T-cell (primary cell): ENCODE results near the gene ENTPD8. TPM values are rescaled to one million over a fixed set of nuclear protein-coding genes. Genes with fewer than 3 reads are reported as not detected.
"Not testable (repeated sequence)": the region's sequence is repeated elsewhere in the genome, so short reads cannot be mapped to it uniquely, and the experiment has no call there.

Experiments used
- ATAC-seq, 4 experiments: fragments of 200-7000 bp in 3 of 4; fragments of 150-1000 bp in 1 of 4; cut with Tn5 transposase; replicated peaks in 1 of 4; 1 replicate in 3 of 4; 2 replicates in 1 of 4; pipeline ENCODE4 v1.10.0; 2021; ENCODE audit warnings: moderate library complexity in 3 of 4, mild to moderate bottlenecking in 2 of 4, moderate number of reproducible peaks in 1 of 4
- CTCF ChIA-PET, 2 donors: fragments of 300-600 bp; sonication (Branson Sonifier 250); formaldehyde crosslinking; loops; one replicate each; lab custom pipeline; 2022; ENCODE audit warnings: antibody characterized with exemption in 2 of 2; lab: Charles Lee
- POLR2A ChIA-PET, 2 donors: fragments of 300-600 bp; sonication (Branson Sonifier 250); formaldehyde crosslinking; loops; one replicate each; lab custom pipeline; 2022; ENCODE audit warnings: antibody characterized with exemption in 2 of 2; lab: Charles Lee
- DNase-seq, 35 experiments: peaks; one replicate each; pipeline versions ENCODE4 v3.0.0 to v3.0.0-alpha.2; 2013 to 2023
- H3K27ac ChIP-seq: one replicate; pipeline ENCODE4 v1.5.1; 2013; ENCODE audit warnings: low read length
- H3K27me3 ChIP-seq, 2 experiments: replicated peaks in 1 of 2; 1 replicate in 1 of 2; 2 replicates in 1 of 2; pipeline versions ENCODE4 v1.6.1 to v1.7.0; 2013; ENCODE audit warnings: low read length in 1 of 2, mixed read lengths in 1 of 2; ENCODE audit not compliant: control insufficient read depth in 2 of 2, insufficient read depth in 2 of 2; ENCODE audit errors: extremely low read depth in 1 of 2
- H3K36me3 ChIP-seq, 2 donors: 1 replicate in 1 of 2; 2 replicates in 1 of 2; pipeline versions ENCODE4 v1.6.1 to v1.7.0; 2013; ENCODE audit warnings: low read length in 1 of 2; ENCODE audit not compliant: control insufficient read depth in 2 of 2, insufficient read depth in 1 of 2; ENCODE audit errors: extremely low read depth in 1 of 2
- H3K4me1 ChIP-seq, 2 experiments: 1 replicate in 1 of 2; 2 replicates in 1 of 2; pipeline versions ENCODE4 v1.6.1 to v1.7.0; 2013; ENCODE audit warnings: low read length in 2 of 2, mixed read lengths in 1 of 2; ENCODE audit not compliant: insufficient read depth in 2 of 2, control insufficient read depth in 1 of 2; ENCODE audit errors: extremely low read depth in 1 of 2
- H3K4me3 ChIP-seq, 2 donors: 1 replicate in 1 of 2; 2 replicates in 1 of 2; pipeline versions ENCODE4 v1.5.1 to v1.7.0; 2013; ENCODE audit warnings: mild to moderate bottlenecking in 2 of 2, low read length in 1 of 2, moderate library complexity in 1 of 2; ENCODE audit not compliant: control insufficient read depth in 1 of 2; ENCODE audit errors: extremely low read depth in 1 of 2
- H3K9me3 ChIP-seq: 2 replicates; pipeline ENCODE4 v1.7.0; 2013
- H3K27ac Mint-ChIP-seq, 2 donors: one replicate each; pipeline ENCODE4 v1.8.0; 2020 to 2021; ENCODE audit warnings: mild to moderate bottlenecking in 2 of 2, mixed read lengths in 2 of 2
- H3K27me3 Mint-ChIP-seq, 2 donors: one replicate each; pipeline ENCODE4 v1.8.0; 2021 to 2022; ENCODE audit warnings: mixed read lengths in 2 of 2
- H3K36me3 Mint-ChIP-seq: one replicate; pipeline ENCODE4 v1.8.0; 2021; ENCODE audit warnings: mixed read lengths
- H3K4me1 Mint-ChIP-seq, 3 donors: one replicate each; pipeline ENCODE4 v1.8.0; 2020 to 2022; ENCODE audit warnings: mixed read lengths in 3 of 3, mild to moderate bottlenecking in 1 of 3
- H3K4me3 Mint-ChIP-seq, 3 donors: one replicate each; pipeline ENCODE4 v1.8.0; 2020 to 2022; ENCODE audit warnings: mild to moderate bottlenecking in 3 of 3, mixed read lengths in 3 of 3, moderate library complexity in 3 of 3
- H3K9me3 Mint-ChIP-seq, 3 donors: one replicate each; pipeline ENCODE4 v1.8.0; 2020 to 2022; ENCODE audit warnings: mixed read lengths in 3 of 3
- WGBS: methylation state at CpG from one replicate; pipeline ENCODE4 v1.1.5; 2013; ENCODE audit warnings: missing lambda C conversion rate; ENCODE audit not compliant: insufficient coverage; 5-methylcytosine and 5-hydroxymethylcytosine counted together
- total RNA-seq, 35 experiments: library from RNA in 6 of 35; stranded (reverse) in 6 of 35; fragments of 120-200 nt in 1 of 35; gene quantifications; one replicate each; pipeline versions ENCODE4 v1.2.1 to v1.2.4 and lab custom pipeline; 2013 to 2026

ENTPD8 gene
- total RNA-seq, 5 donors from 2014 or later (not counting 1 experiment from before 2014, with no cell fraction given), result not detected

- Mint-ChIP-seq H3K4me3 (peak overlapping the region in 1 of 3 donors; percentile 73), H3K27me3 (no peaks in the 10 kb centered on the region), H3K9me3 (no peaks in the 10 kb centered on the region), H3K4me1 (peaks cover 31 to 54% (median 36%) of the 10 kb centered on the region in 3 donors), H3K27ac (no peak overlapping the region), H3K36me3 (no peaks in the 10 kb centered on the region)
- peaks cover 0 to 3% of the 10 kb centered on the region in 2 experiments for H3K27me3 ChIP-seq
- peaks cover 29 to 79% of the 10 kb centered on the region in 2 experiments for H3K4me1 ChIP-seq
- H3K27ac ChIP-seq, result no peak overlapping the region
- no peak overlapping the region for H3K4me3 ChIP-seq
- POLR2A ChIA-PET, result no interaction called here
- ATAC-seq (no peak), DNase-seq (peak in 2 of 35 experiments; percentile 3 to 11)
- 95% methylated on average over 27 of the region's 43 CpGs for WGBS
- CTCF ChIA-PET, result no interaction called here
- peaks cover 14 to 16% of the 10 kb centered on the region in 2 donors for H3K36me3 ChIP-seq
- no peaks in the 10 kb centered on the region for H3K9me3 ChIP-seq
Observed at GRCh38 chr9:137452761-137453642, 11.8 kb upstream of the ENTPD8 start.

- Mint-ChIP-seq H3K36me3 (no peaks in the 10 kb centered on the region), H3K27ac (peak overlapping the region in 1 of 2 donors; percentile 55), H3K4me1 (peaks cover 33 to 56% (median 38%) of the 10 kb centered on the region in 3 donors), H3K9me3 (no peaks in the 10 kb centered on the region), H3K27me3 (no peaks in the 10 kb centered on the region), H3K4me3 (peak overlapping the region in 1 of 3 donors; percentile 73)
- H3K4me1 ChIP-seq, result peaks cover 29 to 77% of the 10 kb centered on the region in 2 experiments
- DNase-seq, result peak in 1 of 35 experiments; percentile 5
- CTCF ChIA-PET, result no interaction called here
- 69% methylated on average over 13 of the region's 17 CpGs for WGBS
- H3K36me3 ChIP-seq, result peaks cover 8 to 16% of the 10 kb centered on the region in 2 donors
- H3K4me3 ChIP-seq, result no peak overlapping the region
- no peak for ATAC-seq
- peaks cover 0 to 3% of the 10 kb centered on the region in 2 experiments for H3K27me3 ChIP-seq
- no peak overlapping the region for H3K27ac ChIP-seq
- H3K9me3 ChIP-seq, result no peaks in the 10 kb centered on the region
- POLR2A ChIA-PET, result no interaction called here
Observed at GRCh38 chr9:137452006-137452760, 11.0 kb upstream of the ENTPD8 start.

GRCh38 chr9:137451264-137452005 is 10.3 kb upstream of the ENTPD8 start:
- H3K36me3 ChIP-seq, result peaks cover 5 to 16% of the 10 kb centered on the region in 2 donors
- CTCF ChIA-PET, H3K27ac ChIP-seq, H3K4me3 ChIP-seq, H3K27me3 Mint-ChIP-seq, POLR2A ChIA-PET, H3K36me3 Mint-ChIP-seq, H3K27ac Mint-ChIP-seq, H3K27me3 ChIP-seq, H3K9me3 ChIP-seq, H3K9me3 Mint-ChIP-seq: not testable (repeated sequence)
- ATAC-seq (peak in 1 of 4 experiments; percentile 10), DNase-seq (peak in 1 of 35 experiments; percentile 50)
- 9% methylated on average over 9 of the region's 31 CpGs for WGBS
- peaks cover 26 to 56% (median 34%) of the 10 kb centered on the region in 3 donors for H3K4me1 Mint-ChIP-seq
- peak overlapping the region in 1 of 3 donors; percentile 73 for H3K4me3 Mint-ChIP-seq
- H3K4me1 ChIP-seq, result peaks cover 29 to 73% of the 10 kb centered on the region in 2 experiments

- 0% methylated on average over 10 of the region's 24 CpGs for WGBS
- POLR2A ChIA-PET, result not testable (repeated sequence)
- H3K4me3 Mint-ChIP-seq, result peak overlapping the region in 1 of 3 donors; percentile 73
Observed at GRCh38 chr9:137450539-137451222, 9.5 kb upstream of the ENTPD8 start.

GRCh38 chr9:137449931-137450538 is 8.9 kb upstream of the ENTPD8 start:
- H3K9me3 Mint-ChIP-seq, result no peaks in the 10 kb centered on the region
- Histone ChIP-seq H3K9me3 (no peaks in the 10 kb centered on the region), H3K4me1 (peaks cover 25 to 76% of the 10 kb centered on the region in 2 experiments), H3K36me3 (peaks cover 5 to 10% of the 10 kb centered on the region in 2 donors), H3K27ac (peak overlapping the region; percentile 54), H3K27me3 (peaks cover 0 to 11% of the 10 kb centered on the region in 2 experiments), H3K4me3 (no peak overlapping the region)
- no peaks in the 10 kb centered on the region for H3K27me3 Mint-ChIP-seq
- peak overlapping the region; percentile 27 to 55 for H3K27ac Mint-ChIP-seq
- peaks cover 30 to 57% (median 34%) of the 10 kb centered on the region in 3 donors for H3K4me1 Mint-ChIP-seq
- DNase-seq (peak in 29 of 35 experiments; percentile 35 to 79 (median 54)), ATAC-seq (peak in 2 of 4 experiments; percentile 7 to 28)
- WGBS, result 29% methylated on average over 7 of the region's 18 CpGs
- CTCF ChIA-PET, result no interaction called here
- H3K4me3 Mint-ChIP-seq, result peak overlapping the region in 1 of 3 donors; percentile 73
- H3K36me3 Mint-ChIP-seq, result no peaks in the 10 kb centered on the region
- POLR2A ChIA-PET, result no interaction called here

More at GRCh38 chr9:137450539-137451222, 9.5 kb upstream of the ENTPD8 start:
- CTCF ChIA-PET, H3K27me3 ChIP-seq, H3K4me3 ChIP-seq, H3K9me3 ChIP-seq, H3K36me3 Mint-ChIP-seq, H3K27ac Mint-ChIP-seq, H3K9me3 Mint-ChIP-seq, H3K27me3 Mint-ChIP-seq: not testable (repeated sequence)
- DNase-seq (peak in 32 of 35 experiments; percentile 36 to 80 (median 59)), ATAC-seq (peak in 2 of 4 experiments; percentile 22 to 28)
- peaks cover 25 to 57% (median 29%) of the 10 kb centered on the region in 3 donors for H3K4me1 Mint-ChIP-seq
- peaks cover 5 to 12% of the 10 kb centered on the region in 2 donors for H3K36me3 ChIP-seq
- peaks cover 29 to 76% of the 10 kb centered on the region in 2 experiments for H3K4me1 ChIP-seq
- peak overlapping the region; percentile 54 for H3K27ac ChIP-seq
